Cardiac muscle cell (in vitro differentiated cells and primary cell): ENCODE results near the gene HMX1. TPM values are rescaled to one million over a fixed set of nuclear protein-coding genes. Genes with fewer than 3 reads are reported as not detected.
A peak's percentile ranks its signal among the peaks of the same experiment; 100 is the strongest.

Source experiments
- DNase-seq, 2 donors: peaks; one replicate each; pipeline versions ENCODE4 v3.0.0 to v3.0.0-alpha.2; 2010 to 2017; ENCODE audit warnings: low read depth in 1 of 2, low spot score in 1 of 2
- H3K27ac ChIP-seq: fragments of 200-600 bp; sonication (generic); 2 replicates; pipeline ENCODE4 v1.5.1; 2016
- H3K27me3 ChIP-seq: fragments of 200-600 bp; sonication (generic); 2 replicates; pipeline ENCODE4 v1.6.0; 2016; ENCODE audit warnings: control low read depth
- H3K36me3 ChIP-seq: fragments of 200-600 bp; sonication (generic); 2 replicates; pipeline ENCODE4 v1.5.1; 2016; ENCODE audit warnings: control low read depth
- H3K4me1 ChIP-seq: fragments of 200-600 bp; sonication (generic); 2 replicates; pipeline ENCODE4 v1.8.1; 2017; ENCODE audit warnings: low read depth, mild to moderate bottlenecking, mixed run types
- H3K4me3 ChIP-seq: fragments of 200-600 bp; sonication (generic); 2 replicates; pipeline ENCODE4 v1.5.1; 2016; ENCODE audit warnings: mild to moderate bottlenecking
- H3K9me3 ChIP-seq: fragments of 200-600 bp; sonication (generic); 2 replicates; pipeline ENCODE4 v1.5.1; 2017; ENCODE audit warnings: low read depth, mild to moderate bottlenecking, control low read depth
- CTCF ChIP-seq: IDR thresholded peaks from 2 replicates; pipeline ENCODE4 v1.5.1; 2012; ENCODE audit warnings: low read depth, mild to moderate bottlenecking, low read length
- polyA plus RNA-seq: library from polyadenylated mRNA; unstranded; fragments of >200 nt; fragmentation: Nextera tagmentation; extraction: Ambion mirVana; gene quantifications from 2 replicates; pipeline ENCODE4 v1.2.1, GENCODE V29; 2016
- total RNA-seq: library from RNA; depleted of rRNA; stranded (reverse); fragments of >200 nt; gene quantifications from 2 replicates; pipeline ENCODE4 v1.2.3, GENCODE V29; 2016

Gene HMX1
- total and polyA plus RNA-seq, 2 experiments from 2014 or later = 0.13 TPM; not detected in 1

- no peak overlapping the region for H3K27ac ChIP-seq
- no peaks in the 10 kb centered on the region for H3K9me3 ChIP-seq
- H3K4me3 ChIP-seq = peak overlapping the region; percentile 16
- peaks cover 100% of the 10 kb centered on the region for H3K27me3 ChIP-seq
- no peak for TF ChIP-seq CTCF
- H3K4me1 ChIP-seq = no peaks in the 10 kb centered on the region
- H3K36me3 ChIP-seq = no peaks in the 10 kb centered on the region
- no peak for DNase-seq
These were observed 9.9 kb downstream of the HMX1 start for GRCh38 chr4:8861576-8862295.

- TF ChIP-seq CTCF = no peak
These were observed 10.6 kb downstream of the HMX1 start for GRCh38 chr4:8860892-8861575.

GRCh38 chr4:8860096-8860891, 11.3 kb downstream of the HMX1 start:
- no peak overlapping the region for H3K4me3 ChIP-seq

More at GRCh38 chr4:8860892-8861575, 10.6 kb downstream of the HMX1 start:
- Histone ChIP-seq H3K4me3 (peak overlapping the region; percentile 16), H3K4me1 (no peaks in the 10 kb centered on the region), H3K27me3 (peaks cover 100% of the 10 kb centered on the region), H3K9me3 (no peaks in the 10 kb centered on the region), H3K27ac (no peak overlapping the region), H3K36me3 (no peaks in the 10 kb centered on the region)
- no peak for DNase-seq

GRCh38 chr4:8859550-8860095, 12.0 kb downstream of the HMX1 start:
- Histone ChIP-seq H3K36me3 (no peaks in the 10 kb centered on the region), H3K27me3 (peaks cover 100% of the 10 kb centered on the region), H3K27ac (no peak overlapping the region), H3K4me1 (no peaks in the 10 kb centered on the region), H3K9me3 (no peaks in the 10 kb centered on the region), H3K4me3 (no peak overlapping the region)
- DNase-seq = no peak
- TF ChIP-seq CTCF = no peak

More at GRCh38 chr4:8860096-8860891, 11.3 kb downstream of the HMX1 start:
- no peak overlapping the region for H3K27ac ChIP-seq
- H3K4me1 ChIP-seq = no peaks in the 10 kb centered on the region
- H3K27me3 ChIP-seq = peaks cover 100% of the 10 kb centered on the region
- H3K9me3 ChIP-seq = no peaks in the 10 kb centered on the region
- no peak for DNase-seq
- TF ChIP-seq CTCF = no peak
- H3K36me3 ChIP-seq = no peaks in the 10 kb centered on the region

- no peak for DNase-seq
- Histone ChIP-seq H3K4me1 (no peaks in the 10 kb centered on the region), H3K27me3 (peaks cover 100% of the 10 kb centered on the region), H3K4me3 (no peak overlapping the region), H3K36me3 (no peaks in the 10 kb centered on the region), H3K9me3 (no peaks in the 10 kb centered on the region), H3K27ac (no peak overlapping the region)
- no peak for TF ChIP-seq CTCF
These were observed 12.9 kb downstream of the HMX1 start for GRCh38 chr4:8858701-8859210.
